HG03432 (cell line): ENCODE measurements around the gene CELA3A.

Experiments
- ATAC-seq: cut with Tn5 transposase; IDR thresholded peaks from one replicate; pipeline ENCODE4 v1.9.1; 2021; ENCODE audit warnings: mild to moderate bottlenecking, moderate library complexity; ENCODE audit not compliant: unreplicated experiment

Gene CELA3A

DNA sequence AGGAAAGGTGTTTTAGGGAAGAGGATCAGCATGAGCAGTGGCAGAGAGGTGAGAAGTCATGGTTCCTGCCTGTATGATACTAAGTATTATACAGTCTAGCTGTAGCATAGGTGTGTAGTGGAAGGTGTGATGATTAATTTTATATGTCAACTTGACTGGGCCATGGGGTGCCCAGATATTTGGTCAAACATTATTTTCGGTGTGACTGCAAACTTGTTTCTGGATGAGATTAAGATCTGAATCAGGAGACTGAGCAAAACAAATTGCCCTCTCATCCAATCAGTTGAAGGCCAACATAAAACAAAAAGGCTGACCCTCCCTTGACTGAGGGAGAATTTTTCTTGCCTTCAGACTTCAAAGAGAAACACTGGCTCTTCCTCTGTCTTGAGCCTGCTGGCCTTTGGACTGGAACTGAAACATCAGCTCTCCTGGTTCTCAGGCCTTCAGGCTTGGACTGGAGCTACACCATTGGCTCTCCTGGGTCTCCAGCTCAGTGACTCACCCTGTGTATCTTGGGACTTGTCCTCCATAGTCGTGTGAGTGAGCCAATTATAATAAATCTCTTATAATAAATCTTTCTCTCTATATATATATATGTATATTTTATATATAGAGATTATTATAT is 44.3 kb downstream of the CELA3A start:
- ATAC-seq: no peak

DNA sequence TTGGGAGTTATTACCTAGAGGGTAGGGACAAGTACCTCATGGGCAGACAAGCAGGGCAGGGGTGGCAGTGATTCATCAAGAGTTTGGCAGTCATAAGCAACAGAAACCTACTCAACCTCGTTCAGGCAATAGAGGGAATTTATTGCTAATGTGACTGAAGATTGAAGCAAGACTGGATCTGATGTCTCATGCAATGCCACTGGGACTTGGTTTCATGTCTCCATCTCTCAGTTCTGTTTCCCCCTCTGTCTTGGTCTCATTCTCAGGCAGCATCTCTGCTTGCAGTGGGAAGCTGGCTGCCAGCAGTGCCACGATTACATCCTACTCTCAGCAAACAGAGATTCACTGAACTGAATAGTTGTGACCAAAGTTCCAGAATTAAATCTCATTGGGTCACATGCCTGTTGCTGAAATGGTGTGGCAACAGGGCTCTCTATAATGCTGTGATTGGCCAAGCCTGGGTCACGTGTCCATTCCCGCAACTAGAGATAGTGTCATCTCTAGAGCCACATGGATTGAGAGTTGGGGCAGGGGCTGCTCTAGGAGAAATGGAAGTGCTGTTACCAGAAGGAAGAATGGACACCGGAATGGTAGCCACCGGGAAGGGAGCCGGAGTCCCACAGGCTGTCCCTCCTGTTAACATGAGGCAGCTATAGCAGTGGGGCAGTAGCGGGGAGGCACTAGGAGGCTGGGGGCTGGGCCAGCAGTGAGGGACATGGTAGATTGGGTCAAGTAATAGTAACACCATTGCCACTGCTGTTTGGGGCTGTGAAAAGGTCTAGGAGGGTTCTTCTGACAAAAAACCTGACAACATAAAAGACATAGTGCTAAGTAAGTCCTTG is 47.1 kb downstream of the CELA3A start:
- ATAC-seq: no peak

DNA sequence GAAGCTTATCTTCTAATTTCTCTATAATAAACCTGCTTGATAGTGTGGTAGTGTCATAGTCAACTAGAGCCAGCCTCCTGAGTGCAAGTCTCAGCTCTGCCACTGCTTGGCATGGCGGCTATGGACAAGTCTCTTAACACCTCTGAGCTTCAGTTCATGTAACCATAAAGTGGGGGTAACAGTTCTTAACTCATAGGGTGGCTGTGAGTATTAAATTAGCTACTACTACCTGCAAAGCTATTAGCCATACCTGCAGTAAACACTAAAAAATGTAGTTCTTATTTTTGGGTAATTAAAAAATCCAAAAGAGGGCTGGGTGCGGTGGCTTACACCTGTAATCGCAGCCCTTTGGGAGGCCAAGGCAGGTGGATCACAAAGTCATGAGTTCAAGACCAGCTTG is 48.9 kb downstream of the CELA3A start:
- no peak for ATAC-seq

DNA sequence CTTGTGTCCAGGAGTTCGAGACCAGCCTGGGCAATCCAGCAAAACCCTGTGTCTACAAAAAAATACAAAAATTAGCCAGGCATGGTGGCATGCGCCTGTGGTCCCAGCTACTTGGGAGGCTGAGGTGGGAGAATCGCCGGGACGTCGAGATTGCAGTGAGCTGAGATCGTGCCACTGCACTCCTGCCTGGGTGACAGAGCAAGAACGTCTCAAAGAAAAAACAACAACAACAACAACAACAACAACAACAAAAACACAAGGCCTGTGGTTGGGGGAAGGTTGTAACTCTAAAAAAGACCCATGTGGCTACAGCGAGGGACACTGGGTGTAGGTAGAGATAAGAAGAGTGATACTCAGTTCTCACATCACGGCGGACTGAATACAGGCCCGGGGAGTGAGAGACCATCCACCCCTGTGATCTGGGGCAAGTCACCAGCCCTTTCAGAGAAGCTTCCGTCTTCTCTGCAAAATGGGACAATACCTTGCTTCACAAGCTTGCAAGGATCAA is 50.2 kb downstream of the CELA3A start:
- no peak for ATAC-seq

DNA sequence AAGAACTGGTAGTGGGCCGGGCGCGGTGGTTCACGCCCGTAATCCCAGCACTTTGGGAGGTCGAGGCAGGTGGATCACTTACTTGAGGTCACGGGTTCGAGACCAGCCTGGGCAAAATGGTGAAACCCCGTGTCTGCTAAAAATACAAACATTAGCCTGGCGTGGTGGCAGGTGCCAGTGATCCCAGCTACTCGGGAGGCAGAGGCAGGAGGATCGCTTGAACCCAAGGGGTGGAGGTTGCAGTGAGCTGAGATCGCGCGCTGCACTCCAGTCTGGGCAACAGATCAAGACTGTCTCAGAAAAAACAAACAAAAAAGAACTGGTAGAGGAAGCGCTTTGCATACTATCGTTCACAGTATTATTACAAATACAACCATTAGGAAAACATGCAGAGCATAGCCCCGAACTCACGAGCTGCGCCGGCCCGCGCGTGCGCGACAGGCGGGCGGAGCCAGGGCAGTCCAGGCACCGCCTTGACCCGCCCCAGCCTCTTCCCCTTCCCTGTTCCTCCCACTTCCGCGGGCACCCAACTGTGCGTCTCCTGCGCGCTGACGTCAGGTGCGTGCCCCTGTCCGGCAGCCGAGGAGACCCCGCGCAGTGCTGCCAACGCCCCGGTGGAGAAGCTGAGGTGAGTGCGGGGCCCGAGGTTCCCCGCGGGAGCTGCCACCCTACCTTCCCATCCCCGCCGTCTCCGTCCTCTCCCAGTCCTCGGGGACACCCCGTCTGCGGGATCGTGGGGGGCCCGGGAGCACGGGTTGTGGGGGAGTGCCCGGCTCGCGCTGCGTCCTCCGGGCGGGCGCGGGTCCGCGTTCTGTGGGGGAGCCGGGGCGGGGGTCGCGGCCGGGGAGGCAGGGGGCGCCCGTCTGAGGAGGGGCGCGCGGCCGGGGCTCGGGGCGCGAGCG is 50.9 kb downstream of the CELA3A start, which contains the start of gene CDC42:
TSS of gene CDC42 (plus strand) at position 595 of the 902 bp plus-strand sequence. CDS start 25,770 bp downstream, outside the sequence.
- peak; percentile 89 for ATAC-seq

DNA sequence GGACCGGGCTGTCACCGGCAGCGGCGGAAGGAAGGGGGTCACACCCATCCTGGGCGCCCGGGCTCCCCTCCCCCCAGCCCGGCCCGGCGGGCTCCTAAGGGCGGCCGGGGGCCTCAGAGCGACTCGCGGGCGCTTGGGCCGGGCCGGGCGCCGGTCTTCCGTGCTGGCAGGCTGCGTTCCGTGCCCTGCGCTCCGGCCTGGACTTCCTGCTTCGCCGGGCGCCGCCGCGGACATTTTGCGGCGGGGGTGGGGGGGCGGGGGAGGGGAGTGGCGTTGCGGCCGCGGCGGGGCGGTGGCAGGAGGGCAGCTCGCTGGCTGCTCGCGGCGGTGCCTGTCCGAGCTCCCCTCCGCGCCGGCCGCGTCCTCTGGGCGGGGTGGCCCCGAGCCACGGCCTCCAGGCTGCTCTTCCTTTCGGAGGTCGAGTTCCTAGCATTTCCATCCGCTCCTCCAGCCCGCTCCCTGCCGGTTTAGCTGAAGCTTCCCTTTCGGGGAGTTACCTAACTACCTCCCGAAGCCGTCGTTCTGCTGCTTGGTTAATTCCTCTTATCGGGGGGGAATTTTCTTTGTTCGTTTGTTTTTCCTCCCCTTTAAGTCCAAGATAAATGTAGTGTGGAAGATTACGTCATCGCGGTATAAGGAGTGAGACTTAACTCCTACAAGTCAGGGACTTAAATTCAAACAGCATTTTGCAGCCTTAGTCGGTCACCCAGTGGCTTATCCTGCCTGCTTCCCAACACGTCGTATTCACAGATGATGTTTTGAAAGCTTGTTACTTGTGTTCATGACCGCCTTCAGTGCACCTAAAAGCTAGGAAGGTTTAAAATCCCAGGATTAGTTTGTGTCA is 51.8 kb downstream of the CELA3A start:
- ATAC-seq: peak; percentile 37

DNA sequence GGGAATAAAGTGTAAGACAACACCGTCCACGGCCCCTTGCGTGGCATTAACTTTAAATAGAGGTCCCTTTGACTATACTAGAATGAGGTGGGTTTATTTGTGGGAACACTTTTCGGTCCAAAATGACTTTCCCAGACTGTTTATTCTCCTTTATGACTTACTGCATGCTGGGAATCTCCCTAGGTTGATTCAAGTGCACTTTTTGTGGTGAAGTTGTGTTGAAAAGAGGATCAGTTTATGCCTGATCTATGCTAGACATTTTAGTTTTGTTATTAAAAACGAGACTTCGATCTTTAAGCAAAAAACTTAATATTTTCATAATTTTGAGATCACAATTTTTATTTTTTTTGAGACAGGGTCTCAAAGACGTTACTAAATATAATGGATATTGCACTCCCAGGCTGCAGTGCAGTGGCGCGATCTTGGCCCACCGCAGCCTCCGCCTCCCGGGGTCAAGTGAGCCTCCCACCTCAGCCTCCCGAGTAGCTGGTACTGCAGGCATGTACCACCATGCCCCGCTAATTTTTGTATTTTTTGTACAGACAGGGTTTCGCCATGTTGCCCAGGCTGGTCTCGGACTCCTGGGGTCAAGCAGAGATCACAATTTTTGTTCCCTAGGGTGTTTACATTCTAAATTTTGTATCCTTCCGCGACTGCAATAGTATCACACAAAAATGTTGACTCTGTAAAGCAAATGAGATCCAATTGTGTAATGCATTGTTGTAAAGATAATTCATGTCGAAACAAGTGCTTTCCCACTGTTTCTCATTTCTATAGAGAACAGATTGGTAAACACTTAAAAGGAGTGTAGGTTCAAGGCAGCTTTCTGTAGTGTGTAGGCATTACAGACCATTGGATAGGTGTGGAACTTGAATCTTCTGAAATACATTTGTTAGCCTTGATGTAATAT is 52.7 kb downstream of the CELA3A start:
- ATAC-seq: no peak

DNA sequence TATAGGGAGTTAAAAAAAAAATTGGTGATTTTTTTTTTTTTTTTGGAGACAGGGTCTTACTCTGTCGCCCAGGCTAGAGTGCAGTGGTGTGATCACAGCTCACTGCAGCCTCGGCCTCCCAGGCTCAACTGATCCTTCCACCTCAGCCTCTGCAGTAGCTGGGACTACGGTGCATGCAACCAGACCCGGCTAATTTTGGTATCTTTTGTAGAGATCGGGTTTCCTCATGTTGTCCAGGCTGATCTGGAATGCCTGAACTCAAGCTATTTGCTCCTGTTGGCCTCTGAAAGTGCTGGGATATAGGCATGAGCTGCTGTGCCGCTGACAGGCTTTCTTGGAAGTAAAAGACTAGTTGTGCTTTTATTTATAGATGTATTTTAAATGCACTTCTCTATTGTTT is 54.0 kb downstream of the CELA3A start:
- ATAC-seq: no peak

DNA sequence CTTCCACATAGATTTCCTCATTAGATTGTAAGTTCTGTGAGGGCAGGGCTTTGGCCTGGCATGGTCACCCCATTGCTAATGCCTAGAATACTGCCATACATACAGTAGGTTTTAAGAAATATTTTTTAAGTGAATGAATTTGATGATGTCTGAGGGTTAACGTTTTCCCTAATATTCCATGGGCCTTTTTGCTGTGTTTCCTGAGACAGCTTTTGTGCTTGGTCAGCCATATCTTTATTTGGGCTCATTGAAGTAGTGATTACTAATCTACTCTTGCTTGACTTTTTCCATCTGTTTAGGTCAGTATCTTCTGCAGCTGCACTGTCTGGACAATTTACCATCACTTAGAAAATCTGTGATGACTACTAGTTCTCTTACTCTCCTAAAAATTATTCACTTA is 54.6 kb downstream of the CELA3A start:
- no peak for ATAC-seq

DNA sequence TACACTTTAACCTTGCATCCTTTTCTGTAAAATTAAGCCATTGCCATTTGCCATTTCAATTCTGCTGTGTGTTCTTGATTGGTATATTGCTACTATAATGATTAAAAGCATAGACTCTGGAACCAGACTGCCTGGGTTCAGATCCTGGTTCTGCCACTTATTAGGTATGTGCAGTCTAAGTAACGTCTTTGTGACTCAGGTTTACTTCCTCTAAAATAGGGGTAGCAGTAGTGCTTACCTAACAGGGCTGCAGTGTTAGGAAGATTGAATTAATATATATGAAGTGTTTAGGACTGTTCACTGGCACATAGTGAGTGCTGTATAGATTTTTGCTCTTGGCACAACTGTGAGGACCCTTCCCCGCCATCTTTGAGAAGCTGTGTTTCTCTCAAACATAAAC is 55.5 kb downstream of the CELA3A start:
- no peak for ATAC-seq

DNA sequence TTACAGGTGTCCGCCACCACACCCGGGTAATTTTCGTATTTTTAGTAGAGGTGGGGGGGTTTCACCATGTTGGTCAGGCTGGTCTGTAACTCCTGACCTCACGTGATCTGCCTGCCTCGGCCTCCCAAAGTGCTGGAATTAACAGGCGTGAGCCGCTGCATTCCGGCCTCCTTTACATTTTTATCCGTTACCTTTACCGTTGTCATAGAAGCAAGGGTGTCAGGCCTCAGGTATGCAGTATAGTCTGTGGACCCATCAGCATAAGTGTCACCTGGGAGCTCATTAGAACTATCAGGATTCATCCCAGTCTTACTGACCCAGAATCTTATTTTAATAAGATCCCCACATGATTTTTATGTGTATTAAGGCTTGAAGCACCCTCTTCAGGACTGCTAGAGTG is 56.4 kb downstream of the CELA3A start:
- ATAC-seq: no peak
